HG03039 (cell line): ENCODE data around the gene SMCO2.

Source experiments
- ATAC-seq: cut with Tn5 transposase; IDR thresholded peaks from one replicate; pipeline ENCODE4 v1.9.1; 2021; ENCODE audit warnings: mild to moderate bottlenecking, moderate library complexity; ENCODE audit not compliant: unreplicated experiment

Gene SMCO2

DNA sequence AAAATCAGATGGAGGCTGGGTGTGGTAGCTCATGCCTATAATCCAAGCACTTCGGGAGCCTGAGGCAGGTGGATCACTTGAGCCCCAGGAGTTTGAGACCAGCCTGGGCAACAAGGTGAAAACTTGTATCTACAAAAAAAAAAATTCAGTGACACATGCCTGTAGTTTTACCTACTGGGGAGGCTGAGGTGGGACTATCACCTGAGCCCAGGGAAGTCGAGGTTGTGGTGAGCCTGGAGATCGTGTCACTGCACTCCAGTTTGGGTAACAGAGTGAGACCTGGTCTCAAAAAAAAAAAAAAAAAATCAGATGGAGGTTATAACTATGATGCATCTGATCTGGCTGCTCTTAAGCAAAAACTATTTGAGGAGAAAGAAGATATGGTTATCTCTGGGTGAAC is 50.9 kb downstream of the SMCO2 start:
- ATAC-seq: no peak

DNA sequence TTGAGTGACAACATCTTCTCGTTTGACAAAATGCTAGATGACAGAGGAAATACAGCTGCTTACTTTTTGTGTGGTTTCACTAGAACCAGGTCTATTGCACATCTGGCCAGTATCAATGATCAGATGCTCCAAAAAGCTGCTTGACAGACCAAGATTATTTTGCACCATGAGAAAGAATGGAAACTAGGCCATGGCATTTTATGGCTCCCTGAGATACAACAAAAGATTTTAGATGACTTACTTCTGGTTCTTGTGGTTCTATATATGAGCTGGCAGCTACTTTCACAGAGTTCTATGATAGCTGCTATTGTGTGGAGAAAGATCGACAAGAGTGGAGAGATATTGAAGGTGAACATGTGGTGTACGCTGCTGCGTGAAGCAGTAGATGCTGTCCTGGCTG is 51.6 kb downstream of the SMCO2 start:
- no peak for ATAC-seq

DNA sequence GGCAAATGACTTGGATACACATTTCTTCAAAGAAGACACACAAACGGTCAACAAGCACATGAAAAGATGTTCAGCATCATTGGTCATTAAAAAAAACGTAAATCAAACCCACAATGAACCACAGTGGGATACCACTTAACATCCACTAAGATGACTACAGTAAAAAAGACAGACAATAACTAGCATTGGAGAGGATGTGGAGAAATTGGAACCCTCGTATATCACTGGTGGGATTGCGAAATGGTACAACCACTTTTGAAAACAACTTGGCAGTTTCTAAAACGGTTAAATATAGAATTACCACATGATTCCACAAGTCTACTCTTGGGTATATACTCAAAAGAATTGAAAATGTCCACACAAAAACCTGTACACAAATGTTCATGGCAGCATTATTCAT is 52.2 kb downstream of the SMCO2 start:
- ATAC-seq: no peak

DNA sequence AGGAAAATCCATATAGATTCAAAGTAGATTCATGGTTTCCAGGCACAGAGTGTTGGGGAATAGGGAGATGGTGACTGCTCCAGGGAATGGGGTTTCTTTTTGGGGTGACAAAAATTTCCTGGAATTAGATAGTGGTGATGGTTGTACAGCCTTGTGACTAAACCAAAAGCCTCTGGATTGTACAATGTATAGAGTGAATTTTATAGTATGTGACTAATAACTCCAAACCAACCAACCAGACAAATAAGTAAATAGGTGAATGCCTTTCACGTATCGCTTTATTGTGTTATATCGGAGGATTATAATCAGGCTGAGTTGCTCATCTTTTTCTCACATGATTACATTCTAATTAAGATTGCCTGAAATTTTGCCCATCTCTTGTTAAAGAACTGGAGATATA is 52.8 kb downstream of the SMCO2 start:
- ATAC-seq: no peak

DNA sequence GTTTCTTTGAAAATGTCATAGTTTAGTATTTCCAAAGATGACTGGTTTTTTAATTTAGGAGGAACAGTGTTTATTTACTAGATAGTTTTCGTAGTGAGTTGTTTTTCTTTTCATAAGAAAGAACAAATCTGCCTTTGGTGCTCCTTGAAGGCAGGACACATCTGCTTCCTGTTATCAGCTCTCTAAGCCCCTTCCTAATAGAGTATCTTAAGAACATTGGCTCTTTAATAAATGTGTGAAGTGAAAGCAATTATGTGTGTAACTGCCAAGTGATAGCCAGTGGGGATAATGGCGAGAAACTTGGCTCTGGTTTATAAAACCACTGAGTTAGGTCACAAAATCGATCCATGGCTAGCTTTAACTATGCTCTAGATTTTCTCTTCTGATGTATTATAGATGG is 54.0 kb downstream of the SMCO2 start:
- no peak for ATAC-seq

DNA sequence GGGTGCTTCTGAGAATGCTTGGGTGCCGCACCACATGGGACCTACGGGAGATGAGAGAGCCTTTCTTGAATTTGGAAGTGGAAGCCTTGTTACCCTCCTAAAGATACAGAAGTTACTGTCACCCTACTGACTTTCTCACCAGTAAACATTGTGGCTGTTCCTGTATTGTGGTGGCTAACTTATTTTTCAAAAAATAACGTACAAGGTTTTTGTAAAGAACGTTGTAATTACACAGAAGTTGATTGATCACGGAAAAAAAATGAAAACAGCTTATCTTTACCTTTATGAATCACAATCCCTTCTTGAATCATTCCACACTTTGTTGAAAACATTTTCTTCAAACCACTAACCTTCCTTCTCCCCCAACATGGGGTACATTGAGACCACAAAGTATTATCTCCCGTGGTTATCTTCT is 55.5 kb downstream of the SMCO2 start:
- no peak for ATAC-seq

DNA sequence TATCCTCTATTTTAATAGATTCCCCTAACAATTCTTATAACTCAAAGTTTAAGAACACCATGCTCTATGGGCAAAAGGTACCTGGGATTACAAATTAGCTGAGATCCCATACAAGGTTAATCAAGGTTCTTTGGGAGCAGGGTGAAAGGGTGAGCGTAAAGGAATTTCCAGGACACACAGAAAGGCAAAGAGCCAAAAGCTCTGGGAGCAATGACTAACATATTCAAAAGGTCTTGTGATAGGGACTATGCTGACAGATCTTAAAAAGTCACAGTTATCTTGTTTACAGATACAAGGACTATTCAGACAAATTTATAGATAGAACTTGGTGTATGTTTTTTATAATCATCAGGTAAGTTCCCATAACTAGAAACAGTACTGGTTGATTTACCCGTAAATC is 58.0 kb downstream of the SMCO2 start:
- no peak for ATAC-seq

DNA sequence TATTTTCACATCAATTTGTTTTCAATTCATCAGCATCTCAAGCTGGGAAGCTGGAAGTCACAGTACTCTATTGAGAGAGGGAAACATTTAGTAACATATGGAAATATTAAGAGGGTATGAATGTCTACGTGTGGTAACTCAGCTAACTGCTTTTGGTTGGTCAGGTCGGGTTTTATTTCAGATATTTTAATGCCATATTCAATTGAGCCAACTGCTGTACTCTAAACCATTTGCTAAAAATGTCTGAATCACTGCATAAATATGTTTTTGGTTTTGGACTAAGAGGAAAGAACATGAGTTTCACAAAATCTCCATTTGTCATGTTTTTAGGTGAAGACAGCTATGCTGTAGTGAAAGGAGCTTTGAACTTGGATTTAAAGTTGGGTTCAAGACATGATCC is 58.6 kb downstream of the SMCO2 start:
- ATAC-seq: no peak

DNA sequence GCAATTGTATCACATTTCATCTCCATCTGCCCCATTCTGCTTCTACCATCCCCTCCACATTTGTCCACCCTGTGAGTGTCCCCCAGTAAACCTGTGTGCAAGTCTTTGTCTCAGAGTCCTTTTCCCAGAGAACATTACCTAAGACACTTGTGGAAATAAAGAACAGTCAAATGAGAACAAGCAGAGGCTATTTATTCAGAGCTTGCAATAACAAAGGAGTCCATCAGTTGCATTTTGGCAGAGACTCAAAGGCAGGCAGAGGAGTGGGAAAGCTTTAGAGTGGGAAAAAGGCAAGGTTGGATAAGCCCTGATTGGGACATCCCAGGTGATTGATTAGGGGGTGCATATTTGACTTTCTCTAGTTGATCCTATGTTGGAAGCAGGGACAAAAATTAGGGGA is 59.2 kb downstream of the SMCO2 start:
- no peak for ATAC-seq

DNA sequence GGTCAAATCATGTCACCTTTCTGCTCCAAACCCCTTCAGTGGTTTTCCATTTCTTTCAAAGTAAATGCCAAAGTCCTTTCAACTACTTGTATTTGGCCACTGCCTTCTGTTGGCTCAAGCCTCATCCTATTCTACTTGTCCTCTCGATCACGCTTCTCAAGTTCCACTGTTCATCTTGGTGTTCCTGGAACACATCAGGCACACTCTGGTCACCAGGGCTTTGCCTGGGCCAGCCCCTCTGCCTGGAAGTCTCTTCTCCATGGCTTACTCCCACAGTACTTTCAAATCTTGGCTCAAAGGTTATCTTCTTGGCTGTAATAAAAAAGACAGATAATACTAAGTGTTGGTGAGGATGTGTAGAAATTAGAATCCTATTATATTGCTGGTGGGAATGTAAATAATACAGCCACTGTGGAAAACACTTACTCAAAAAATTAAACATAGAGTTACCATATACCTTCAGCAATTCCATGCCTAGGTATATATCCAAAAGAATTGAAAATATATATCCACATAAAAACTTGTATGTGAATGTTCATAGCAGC is 60.2 kb downstream of the SMCO2 start:
- ATAC-seq: no peak

DNA sequence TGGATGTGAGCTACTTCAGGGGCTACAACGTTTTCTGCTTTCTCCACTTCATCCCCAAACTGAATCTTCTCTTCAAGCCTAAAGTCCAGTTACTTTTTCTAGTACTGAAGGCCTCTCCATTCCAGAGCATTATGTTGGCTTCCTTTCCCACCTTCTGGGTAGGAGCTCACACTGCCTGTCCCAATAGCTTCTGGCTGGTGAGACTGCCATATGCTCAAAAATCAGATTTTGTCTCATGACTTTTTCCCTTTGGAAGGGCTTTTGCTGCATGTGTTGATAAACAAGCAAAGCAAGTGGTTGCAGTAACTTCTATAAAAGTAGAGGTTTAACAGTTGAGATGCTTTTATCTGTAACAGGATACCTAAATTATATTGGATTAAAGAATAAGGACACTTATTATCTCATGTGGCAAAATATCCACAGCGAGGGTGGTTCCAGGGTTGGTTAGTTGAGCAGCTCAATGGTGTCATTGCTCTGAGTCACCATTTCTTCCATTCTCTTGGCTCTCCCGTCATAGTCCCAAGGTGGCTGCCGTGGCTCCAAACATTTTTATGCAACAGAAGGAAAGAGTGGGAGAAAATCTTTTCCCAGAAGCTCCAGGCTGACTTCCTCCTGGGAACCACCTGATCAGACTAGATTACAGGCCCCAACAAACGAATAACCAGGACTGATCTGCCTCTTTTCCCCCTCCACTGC is 62.3 kb downstream of the SMCO2 start:
- no peak for ATAC-seq

DNA sequence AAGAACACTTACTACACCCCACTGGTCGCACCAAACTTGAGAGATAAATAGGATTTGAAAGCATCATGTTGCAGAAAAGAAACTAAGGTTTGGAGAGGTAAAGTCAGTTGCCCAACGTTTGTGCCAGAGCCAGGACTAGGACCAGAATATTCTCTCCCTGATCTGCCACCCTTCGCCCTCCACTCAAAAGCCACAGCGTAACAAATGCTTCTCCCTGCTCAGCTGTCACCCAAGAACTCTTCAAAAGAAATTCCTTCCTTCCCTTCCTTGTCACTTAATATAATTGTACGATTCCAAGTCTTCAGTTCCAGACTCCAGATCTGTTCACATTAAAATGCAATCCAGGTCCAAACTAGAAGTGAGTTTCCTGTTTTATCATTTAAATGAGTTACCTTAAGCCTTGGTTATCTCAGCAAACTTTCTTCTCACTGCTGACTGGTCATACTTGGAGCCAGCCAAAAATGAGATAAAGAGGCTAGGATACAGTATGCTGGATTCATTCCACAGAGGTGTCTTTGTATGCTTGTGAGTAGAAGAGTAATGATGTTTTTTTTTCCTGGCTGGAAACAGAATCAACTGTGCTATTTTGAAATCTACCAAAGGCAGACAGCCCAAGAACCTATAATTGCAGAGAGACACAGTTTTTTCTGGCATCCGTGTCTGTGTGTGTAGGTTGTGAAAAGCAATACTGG is 64.6 kb downstream of the SMCO2 start:
- ATAC-seq: no peak

DNA sequence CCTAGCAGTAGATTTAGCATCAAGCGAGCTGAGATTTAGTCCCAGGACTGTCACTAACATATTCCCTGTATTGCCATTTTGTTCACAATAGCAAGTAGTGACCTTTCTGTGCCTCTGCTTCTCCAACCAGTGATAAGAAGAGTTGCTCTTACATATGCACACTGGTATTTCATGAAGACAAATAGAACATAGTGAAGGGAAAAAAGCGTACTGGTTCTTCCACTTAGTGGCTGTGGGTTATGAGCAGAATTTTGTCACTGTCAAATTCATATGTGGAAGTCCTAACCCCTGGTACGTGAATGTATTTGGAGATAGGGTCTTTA is 65.1 kb downstream of the SMCO2 start:
- ATAC-seq: no peak

DNA sequence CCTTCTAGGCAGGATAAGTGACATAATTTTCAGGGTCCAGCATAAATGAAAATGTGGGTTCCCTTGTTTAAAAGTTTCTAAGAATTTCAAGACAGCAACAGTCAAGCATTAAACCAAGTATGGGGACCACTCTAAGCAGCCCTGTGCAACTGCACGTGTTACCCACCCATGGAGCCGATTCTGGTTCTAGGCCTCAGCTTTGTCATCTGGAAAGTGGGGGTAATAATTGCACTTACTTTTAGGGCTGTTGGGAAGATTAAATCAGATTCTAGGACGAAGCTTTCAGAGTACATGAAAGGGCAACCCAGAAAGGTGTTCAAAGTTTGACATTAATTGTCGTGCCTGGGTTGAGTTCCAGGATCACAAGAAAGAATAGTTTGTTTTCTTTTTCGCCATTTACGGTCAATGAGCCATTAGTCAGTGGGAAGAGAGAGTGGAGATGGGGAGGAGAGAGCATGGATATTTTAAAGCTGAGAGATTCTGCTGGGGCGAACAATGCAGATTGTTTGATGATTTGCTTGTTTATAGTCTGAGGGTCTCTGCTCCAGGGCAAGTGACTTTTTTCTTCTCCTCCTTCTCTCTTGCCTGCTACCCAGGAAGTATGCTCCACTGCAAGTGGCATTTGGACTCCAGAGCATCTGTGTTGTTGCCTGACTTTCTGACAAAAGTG is 66.8 kb downstream of the SMCO2 start:
- ATAC-seq: no peak

DNA sequence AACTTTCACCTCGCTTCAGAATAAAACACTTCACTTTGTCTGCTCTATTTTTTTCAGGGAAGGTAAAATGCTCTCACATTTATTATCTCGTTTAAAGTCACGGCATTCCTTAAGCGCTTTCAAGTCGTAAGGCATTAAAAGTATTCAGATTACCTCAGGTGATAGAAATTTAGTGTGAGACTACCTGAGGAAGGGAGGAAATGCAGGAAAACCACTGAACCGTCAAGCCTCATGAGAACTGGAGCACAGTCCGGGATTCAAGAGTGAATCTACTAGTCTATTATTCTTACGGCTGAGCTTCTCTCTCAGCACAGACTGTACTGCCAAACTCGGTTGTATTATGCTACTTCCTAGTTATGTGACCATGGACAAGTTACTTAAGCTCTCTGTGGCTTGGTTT is 69.1 kb downstream of the SMCO2 start:
- ATAC-seq: no peak

DNA sequence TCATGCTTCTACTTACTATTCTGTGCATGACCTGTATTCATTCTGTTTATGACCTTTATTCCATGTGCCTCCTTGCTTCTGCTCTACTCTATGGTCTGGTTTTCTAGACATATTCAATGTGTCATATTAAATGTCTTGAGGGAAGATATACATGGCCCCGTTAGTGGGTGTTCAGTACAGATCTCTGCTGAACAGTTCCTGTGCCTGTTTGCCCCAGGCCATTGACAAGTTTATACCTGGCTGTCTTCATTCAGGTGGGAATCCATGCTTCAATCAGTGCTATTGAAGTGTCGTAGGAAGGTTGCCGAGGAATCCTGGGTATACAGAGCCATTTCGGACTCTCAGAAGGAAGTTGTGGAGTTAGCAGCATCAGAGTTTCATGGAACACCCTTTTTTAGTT is 70.1 kb downstream of the SMCO2 start:
- no peak for ATAC-seq

DNA sequence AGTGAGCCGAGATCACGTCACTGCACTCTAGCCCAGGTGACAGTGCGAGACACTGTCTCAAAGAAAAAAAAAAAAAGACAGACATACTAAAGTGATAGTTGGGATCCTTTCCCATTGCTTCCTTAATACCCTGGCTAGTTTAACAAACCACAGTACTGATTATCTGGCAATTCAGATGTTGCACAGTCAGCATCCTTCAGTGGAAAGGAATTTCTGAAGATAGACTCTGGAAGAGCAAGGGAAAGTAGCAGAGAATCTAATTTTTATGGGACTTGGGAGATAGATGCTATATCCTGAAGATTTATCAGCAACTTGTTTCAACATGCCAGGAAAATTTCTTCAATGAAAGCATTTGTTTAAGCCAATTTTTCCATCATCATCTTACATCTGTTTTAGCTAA is 71.0 kb downstream of the SMCO2 start:
- no peak for ATAC-seq

DNA sequence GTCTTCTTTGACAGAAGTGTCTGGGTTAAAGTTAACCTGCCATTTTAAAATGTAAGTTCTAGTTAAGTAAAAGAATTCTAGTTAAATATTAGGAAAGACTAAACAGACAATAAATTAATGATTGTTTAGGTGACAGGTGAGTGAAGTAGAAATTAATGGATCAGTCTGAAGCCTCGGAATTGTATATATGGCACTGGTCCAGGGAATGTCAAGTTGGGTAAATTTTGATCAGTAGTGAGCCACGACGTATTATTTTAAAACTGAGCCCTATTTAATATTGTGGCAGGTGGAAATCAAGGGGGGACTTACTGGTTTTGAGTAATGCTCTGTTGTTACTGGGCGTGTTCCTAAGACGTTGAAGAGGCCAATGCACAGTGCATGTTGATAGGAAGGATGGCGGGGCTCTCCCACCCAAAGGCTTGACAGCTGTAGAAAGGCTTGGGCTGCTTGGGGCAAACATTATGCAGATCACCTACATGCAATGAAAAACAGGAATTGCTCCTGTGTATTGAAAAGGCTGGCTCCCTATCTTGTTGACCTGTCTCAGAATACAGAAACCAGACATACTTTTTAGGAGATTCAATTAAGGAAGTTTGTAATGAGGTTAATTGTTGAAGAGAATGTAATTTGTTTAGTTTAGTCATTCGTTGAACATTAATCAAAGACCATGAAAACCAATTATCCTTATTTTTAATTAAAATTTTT is 71.6 kb downstream of the SMCO2 start:
- no peak for ATAC-seq

DNA sequence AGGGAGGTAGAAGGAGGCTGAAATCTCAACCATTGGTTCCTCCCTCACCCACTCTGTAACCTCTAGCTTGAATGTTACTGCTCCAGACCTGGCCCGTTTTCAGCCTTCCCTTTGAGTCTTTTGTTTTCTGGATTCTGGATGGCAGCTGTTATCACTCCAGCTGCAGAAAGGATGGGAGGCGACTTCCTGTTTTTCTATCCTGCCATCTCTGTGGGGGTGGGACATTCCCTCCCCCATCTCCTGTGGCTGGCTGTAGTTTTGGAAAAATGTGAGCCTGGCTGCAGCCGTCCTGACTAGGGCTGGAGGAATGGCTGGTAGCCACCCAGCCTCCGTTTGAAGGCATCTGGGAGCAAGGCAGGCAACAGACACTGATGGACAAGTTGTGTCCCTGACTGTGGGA is 74.5 kb downstream of the SMCO2 start:
- no peak for ATAC-seq

DNA sequence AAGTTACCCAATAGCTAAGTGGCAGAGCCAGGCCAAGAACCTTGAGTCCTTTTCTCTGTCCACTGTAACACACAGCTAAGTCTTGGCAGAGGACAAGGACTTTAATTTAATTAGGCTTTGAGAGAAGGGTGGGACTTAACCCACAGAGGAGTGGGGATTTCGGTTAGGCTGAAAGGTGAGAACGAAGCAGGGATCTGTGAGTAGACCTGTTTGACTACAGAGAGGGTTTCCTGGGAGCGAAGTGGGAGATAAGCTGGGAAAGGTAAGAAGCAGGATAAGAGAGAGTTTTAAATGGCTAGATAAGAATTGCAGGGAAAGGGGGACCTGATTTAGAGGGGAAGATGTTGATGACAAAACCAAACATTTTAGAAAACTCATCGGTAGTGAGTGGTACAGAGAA is 75.4 kb downstream of the SMCO2 start:
- ATAC-seq: no peak

DNA sequence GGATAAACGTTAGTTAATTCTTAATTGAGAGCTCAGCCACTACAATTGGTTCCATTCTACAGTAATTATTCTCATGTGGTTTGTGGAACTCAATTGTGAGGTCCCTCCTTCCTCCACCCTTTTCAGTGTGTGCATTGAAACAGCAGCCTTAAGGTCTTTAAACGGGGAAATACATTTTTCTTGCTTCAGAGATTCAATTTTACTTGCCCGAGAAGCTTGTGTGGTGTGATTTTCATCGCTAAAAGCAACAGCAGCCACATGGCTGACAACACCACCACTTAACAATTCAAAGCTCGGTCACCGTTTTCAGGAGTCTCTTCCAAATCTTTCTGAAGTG is 76.7 kb downstream of the SMCO2 start:
- ATAC-seq: no peak
